ENCODE results near the gene NT5M.
A peak's percentile ranks its signal among the peaks of the same experiment; 100 is the strongest.
"Not testable (repeated sequence)": the region's sequence is repeated elsewhere in the genome, so short reads cannot be mapped to it uniquely, and the experiment has no call there.

The NT5M gene

GRCh38 chr17:17303010-17303846 is at the start of gene NT5M:
NT5M (plus strand) TSS chr17:17303373; CDS start chr17:17303551, 178 bp downstream.
- DNase-seq (ENCODE audit: low read depth) = peak; percentile 72

- DNase-seq (ENCODE audit: low read depth) = no peak
Observed at GRCh38 chr17:17253406-17253805, 49.8 kb upstream of the NT5M start.

- DNase-seq (ENCODE audit: low read depth) = no peak
Observed at GRCh38 chr17:17254036-17254435, 49.1 kb upstream of the NT5M start.

GRCh38 chr17:17255689-17256088 is 47.5 kb upstream of the NT5M start:
- DNase-seq (ENCODE audit: low read depth) = not testable (repeated sequence)

DNA sequence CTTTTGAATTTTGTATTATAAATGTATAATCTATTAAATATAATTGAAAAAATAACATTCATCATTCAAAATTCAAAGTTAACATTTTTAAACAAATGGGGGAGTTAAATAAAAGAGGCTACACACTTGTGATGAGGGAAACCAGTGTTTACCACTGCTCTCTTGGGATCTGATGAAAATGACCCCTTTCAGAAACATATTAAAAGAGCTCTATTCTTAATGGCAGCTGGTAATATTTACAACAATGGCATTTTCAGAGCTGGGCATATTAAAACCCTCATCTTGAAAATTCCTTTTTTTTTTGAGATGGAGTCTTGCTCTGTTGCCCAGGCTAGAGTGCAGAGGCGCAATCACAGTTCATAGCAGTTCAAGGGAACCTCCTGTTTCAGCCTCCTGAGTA is 46.9 kb upstream of the NT5M start:
- no peak for DNase-seq (ENCODE audit: low read depth)

DNA sequence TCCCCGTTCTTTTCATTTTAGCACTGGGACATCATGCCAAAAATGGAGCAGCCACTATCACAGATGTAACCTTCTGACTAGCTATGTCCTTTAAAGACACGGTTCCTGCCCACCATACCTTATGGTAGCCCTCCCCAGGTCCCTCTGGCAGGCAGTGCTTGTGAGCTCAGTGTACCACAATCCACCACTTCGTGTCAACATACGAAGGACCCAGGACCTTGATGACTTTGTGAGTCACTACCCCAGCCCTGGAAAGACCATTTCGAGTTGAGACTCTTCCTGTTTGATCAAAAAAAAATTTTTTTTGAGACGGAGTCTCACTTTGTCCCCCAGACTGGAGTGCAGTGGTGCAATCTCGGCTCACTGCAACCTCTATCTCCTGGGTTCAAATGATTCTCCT is 45.2 kb upstream of the NT5M start:
- no peak for DNase-seq (ENCODE audit: low read depth)

DNA sequence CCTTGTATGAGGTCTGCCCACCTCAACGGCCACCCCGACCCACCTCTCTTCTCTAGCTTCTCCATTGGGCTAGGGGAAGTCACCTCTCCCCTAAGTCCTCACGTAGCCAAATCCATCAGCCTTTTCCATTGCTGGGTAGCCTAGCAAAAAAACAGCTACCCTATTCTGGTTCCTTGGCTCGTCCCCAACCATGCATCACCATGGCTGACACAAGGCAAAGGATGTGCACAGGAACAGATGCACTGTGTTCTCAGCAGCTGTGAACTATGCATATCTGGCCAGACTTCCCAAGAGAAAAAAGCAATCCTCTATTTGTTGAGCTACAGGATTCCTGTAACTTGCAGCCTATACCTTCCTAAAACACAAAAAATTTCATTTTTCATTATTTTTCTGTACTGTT is 44.2 kb upstream of the NT5M start:
- DNase-seq (ENCODE audit: low read depth) = no peak

DNA sequence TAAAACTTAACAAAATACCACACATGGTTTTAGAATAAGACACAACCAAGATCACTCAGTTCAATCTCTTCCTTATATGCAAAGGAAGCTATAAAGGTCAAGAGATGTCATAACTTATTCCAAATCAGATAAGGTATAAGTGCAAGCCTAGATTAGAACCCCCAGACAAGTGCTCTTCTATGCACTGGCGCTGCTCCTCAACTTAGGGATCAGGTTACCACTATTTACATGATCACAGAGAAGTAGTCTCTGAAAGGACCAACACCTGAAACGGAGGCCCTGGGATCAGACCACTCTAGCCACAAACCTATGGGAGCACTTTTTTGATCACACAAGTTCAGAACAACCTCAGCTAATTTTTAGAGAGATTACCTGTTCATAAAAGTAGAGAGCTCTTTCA is 38.7 kb upstream of the NT5M start:
- DNase-seq (ENCODE audit: low read depth) = no peak

DNA sequence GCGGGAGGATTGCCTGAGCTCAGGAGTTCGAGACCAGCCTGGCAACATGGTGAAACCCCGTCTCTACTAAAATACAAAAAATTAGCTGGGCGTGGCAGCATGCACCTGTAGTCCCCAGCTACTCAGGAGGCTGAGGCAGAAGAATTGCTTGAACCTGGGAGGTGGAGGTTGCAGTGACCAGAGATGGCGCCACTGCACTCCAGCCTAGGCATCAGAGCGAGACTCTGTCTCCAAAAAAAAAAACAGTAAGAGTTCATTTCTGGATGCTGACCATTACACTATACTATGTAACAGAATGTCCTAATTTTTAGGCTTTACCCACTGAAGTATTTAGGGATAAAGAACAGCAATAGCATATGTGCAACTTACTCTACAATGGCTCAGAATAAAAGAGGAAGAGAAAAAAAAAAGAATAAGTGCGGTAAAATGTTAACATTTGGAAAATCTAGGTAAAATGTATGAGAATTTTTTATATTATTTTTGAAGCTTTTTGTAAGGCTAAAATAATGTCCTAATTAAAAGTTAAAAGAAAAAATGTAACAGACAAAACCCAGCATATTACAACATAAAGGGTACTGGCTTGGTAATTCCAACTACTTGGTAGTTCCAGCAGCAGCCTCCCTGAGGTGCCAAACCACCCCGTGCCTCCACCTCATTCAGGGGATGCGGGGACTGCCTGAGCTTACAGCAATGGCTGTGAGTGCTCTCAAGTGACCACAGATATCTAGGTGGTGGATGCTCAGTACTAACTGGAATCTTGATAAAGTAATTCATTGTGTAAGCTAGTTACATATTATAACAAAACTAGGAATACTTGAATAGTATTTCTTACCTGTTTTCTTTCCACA is 33.0 kb upstream of the NT5M start:
- no peak for DNase-seq (ENCODE audit: low read depth)

- DNase-seq (ENCODE audit: low read depth) = no peak
Observed at GRCh38 chr17:17275971-17276370, 27.2 kb upstream of the NT5M start.

DNA sequence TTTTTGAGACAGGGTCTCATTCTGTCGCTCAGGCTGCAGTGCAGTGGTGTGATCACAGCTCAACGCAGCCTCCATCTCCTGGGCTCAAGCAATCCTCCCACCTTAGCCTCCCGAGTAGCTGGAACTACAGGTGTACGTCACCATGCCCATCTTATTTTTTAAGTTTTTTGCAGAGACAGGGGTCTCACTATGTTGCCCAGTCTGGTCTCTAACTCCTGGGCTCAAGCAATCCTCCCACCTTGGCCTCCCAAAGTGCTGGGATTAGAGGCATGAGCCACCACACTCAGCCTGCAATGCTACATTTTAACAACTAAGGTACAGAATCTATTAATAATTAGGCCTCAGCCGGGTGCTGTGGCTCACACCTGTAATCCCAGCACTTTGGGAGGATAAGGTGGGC is 25.7 kb upstream of the NT5M start:
- not testable (repeated sequence) for DNase-seq (ENCODE audit: low read depth)

- DNase-seq (ENCODE audit: low read depth) = no peak
Observed at GRCh38 chr17:17279316-17279715, 23.9 kb upstream of the NT5M start.

GRCh38 chr17:17280613-17281549 is 22.3 kb upstream of the NT5M start, which contains the start of gene COPS3:
COPS3 (minus strand) TSS chr17:17281246; CDS start chr17:17281186, 60 bp downstream.
- DNase-seq (ENCODE audit: low read depth) = peak; percentile 95

- DNase-seq (ENCODE audit: low read depth) = no peak
Observed at GRCh38 chr17:17285951-17286350, 17.2 kb upstream of the NT5M start.

DNA sequence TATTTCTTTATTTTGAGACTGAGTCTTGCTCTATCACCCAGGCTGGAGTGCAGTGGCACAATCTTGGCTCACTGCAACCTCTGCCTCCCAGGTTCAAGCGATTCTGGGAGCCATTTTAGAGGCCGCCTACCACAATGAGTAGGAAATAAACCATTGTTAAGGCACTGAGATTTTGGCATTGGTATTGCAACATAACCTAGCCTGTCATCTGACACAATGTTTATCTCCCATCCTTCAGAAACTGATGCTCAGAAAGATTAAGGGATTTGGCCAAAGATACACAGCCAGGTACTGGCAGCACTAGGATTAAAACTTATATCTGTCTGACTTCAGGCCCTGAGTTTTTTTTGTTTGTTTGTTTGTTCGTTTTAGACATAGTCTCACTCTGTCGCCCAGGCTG is 14.1 kb upstream of the NT5M start:
- no peak for DNase-seq (ENCODE audit: low read depth)

GRCh38 chr17:17289701-17290100 is 13.5 kb upstream of the NT5M start:
- no peak for DNase-seq (ENCODE audit: low read depth)

GRCh38 chr17:17295141-17295540 is 8.0 kb upstream of the NT5M start:
- DNase-seq (ENCODE audit: low read depth) = no peak

GRCh38 chr17:17297217-17297616 is 6.0 kb upstream of the NT5M start:
- no peak for DNase-seq (ENCODE audit: low read depth)

- no peak for DNase-seq (ENCODE audit: low read depth)
Observed at GRCh38 chr17:17298108-17298507, 5.1 kb upstream of the NT5M start.

DNA sequence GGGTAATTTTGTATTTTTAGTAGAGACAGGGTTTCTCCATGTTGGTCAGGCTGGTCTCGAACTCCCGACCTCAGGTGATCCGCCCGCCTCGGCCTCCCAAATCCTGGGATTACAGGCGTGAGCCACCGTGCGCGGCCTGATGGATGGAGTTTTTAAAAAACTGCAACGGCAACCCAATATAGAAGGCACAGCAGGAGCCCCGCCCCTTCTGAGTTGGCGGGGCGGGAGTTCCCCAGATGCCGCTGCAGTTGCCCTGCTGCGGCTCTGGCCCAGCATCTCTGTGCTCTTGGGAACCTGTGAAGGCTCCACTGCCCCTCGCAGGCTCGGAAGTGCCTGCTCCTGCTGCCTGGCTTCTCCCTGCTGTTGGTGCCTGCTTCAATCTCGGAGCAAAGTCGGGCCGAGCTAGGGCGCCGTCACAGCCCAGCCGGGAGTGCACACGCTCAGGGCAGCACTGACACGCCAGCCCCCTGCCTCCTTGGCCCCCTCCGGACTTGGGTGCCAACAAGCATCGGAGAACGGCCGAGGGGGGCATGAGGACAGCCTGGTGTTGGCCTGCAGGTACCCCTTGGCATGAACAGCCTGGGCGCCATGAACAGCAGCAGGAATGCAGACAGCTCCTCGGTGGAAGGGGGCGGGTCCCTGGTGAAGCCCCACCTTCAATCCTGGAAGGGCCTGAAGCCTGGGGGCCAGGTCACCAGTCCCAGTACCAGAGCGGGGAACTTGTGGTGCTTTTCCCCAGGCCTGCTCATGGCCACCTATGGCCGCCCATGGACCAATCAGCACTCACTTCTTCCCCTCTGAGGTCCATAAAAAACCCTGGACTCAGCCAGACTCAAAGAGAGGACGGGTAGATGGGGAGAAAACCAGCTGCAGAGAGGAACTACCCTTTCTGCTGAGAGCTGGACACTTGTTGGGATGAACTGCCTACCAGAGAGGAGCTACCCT is 2.3 kb upstream of the NT5M start:
- DNase-seq (ENCODE audit: low read depth) = peak; percentile 47

GRCh38 chr17:17301659-17302058 is 1.5 kb upstream of the NT5M start:
- DNase-seq (ENCODE audit: low read depth) = not testable (repeated sequence)

Measured in stimulated activated CD8-positive, alpha-beta memory T cell treated with anti-CD3 and anti-CD28 coated beads, Interleukin-4, amount 100 ng/mL, for 24 hours (primary cell).